Measurements from ENCODE around the gene NUAK1.

Gene NUAK1

DNA sequence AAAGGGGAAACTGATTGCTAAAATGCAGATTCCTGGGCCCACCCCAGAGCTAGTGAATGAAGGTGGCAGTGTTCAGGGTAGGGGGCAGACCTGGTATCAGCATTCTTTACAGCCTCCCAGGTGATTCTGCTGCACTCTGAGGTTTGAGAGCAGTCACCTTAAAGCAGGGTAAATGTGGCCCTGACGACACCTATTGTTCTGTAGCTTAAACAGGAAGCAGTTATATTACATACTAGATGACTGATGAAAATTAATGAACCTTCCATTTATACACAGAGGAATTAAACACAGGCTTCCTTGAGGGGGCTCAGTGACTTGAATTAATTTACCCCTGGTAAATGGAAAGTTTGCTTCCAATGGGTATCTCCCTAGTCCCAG lies 25.3 kb downstream of the NUAK1 start:
- TF ChIP-seq CTCF (IDR thresholded peaks at IDR 0.05; ENCODE audit: low read depth, low read length, missing control alignments): no peak
- Histone ChIP-seq H3K4me3 (ENCODE audit: low read depth, low read length) (no peak overlapping the region), H3K36me3 (replicated peaks) (no peaks in the 10 kb centered on the region), H3K27ac (peak overlapping the region; percentile 21), H3K27me3 (replicated peaks) (no peaks in the 10 kb centered on the region)
- in situ Hi-C loops (cut with HindIII; ENCODE audit: low pct_ligation_motif_present, low sequenced_read_pairs): no loop called here
- DNase-seq: no peak

GRCh38 chr12:106113042-106113441 lies 25.7 kb downstream of the NUAK1 start:
- no peak for TF ChIP-seq CTCF (IDR thresholded peaks at IDR 0.05; ENCODE audit: low read depth, low read length, missing control alignments)
- H3K4me3 ChIP-seq (ENCODE audit: low read depth, low read length): no peak overlapping the region
- in situ Hi-C loops (cut with HindIII; ENCODE audit: low pct_ligation_motif_present, low sequenced_read_pairs): no loop called here
- H3K27me3 ChIP-seq (replicated peaks): no peaks in the 10 kb centered on the region
- peak; percentile 59 for DNase-seq
- peak overlapping the region; percentile 21 for H3K27ac ChIP-seq
- no peaks in the 10 kb centered on the region for H3K36me3 ChIP-seq (replicated peaks)

DNA sequence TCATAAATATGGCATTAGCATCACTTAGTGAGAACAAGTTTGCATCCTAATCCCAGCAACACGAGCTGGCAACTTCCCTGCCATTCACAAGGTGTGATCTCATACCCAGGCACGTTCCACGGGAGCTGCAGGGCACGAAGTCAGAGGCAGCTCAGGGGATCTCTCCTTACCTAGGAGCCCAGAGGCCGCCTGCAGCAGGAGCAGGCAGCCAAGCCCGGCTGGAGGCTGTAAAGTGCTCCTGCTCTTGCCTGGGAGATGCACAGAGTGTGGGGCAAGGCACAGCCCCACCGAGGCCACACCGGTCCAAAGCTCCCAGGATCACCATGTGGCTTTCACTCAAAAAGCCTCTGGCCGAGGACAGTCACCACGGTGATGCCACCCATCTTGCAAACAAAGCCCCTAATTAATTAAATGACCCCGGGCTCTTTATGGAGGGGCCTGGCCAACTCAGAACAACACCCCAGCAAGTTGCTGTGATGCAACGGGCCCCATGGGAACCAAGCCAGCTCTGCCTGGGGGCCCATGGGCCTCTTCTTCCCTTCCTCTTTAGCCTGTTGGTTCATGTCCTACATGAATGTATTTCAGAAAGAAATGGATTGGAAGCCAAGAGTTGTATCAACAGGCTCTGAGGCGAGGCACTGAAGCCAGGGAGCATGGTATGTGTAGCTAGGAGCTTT lies 26.5 kb downstream of the NUAK1 start:
- Histone ChIP-seq H3K27me3 (replicated peaks) (no peaks in the 10 kb centered on the region), H3K27ac (no peak overlapping the region), H3K4me3 (ENCODE audit: low read depth, low read length) (no peak overlapping the region), H3K36me3 (replicated peaks) (no peaks in the 10 kb centered on the region)
- DNase-seq: no peak
- in situ Hi-C loops (cut with HindIII; ENCODE audit: low pct_ligation_motif_present, low sequenced_read_pairs): no loop called here
- no peak for TF ChIP-seq CTCF (IDR thresholded peaks at IDR 0.05; ENCODE audit: low read depth, low read length, missing control alignments)

GRCh38 chr12:106110626-106111300 lies 28.0 kb downstream of the NUAK1 start:
- DNase-seq: no peak
- Histone ChIP-seq H3K36me3 (replicated peaks) (peaks cover 2% of the 10 kb centered on the region), H3K4me3 (ENCODE audit: low read depth, low read length) (no peak overlapping the region), H3K27ac (no peak overlapping the region), H3K27me3 (replicated peaks) (no peaks in the 10 kb centered on the region)
- TF ChIP-seq CTCF (IDR thresholded peaks at IDR 0.05; ENCODE audit: low read depth, low read length, missing control alignments): no peak
- in situ Hi-C loops (cut with HindIII; ENCODE audit: low pct_ligation_motif_present, low sequenced_read_pairs): no loop called here

DNA sequence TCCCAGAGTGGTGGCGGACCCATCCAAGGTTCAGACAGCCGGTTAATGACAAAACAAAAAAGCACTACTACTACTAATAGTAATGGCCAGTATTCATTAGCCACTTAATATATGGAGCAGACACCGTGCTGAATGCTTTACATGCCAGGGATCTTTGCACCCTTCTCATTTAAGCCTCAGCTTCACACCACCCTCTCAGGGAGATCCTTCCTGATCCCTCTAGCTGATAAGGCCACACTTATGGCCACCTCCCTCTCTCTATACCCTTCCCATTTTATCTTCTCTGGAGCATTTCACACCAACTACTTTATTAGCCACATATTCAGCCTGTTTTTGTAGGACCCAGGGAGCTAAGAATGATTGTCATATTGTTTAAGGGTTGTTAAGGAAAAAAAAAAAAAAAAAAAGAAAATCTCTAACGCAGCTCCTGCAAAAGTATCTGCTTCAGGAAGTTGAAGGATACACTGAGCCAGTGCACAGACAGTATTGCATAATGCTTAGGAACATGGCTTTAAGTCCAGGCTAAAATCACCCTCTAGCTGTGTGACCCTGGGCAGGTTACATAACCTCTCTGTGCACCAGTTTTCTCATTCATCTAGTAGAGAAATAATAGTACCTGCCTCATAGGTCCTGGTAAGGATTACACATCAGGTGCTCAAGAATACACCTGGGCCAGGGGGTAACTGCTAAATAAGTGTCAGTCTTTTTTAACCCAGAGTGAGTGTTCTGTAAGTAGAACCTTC lies 29.4 kb downstream of the NUAK1 start:
- Histone ChIP-seq H3K4me3 (ENCODE audit: low read depth, low read length) (no peak overlapping the region), H3K27me3 (replicated peaks) (no peaks in the 10 kb centered on the region), H3K36me3 (replicated peaks) (peaks cover 2% of the 10 kb centered on the region), H3K27ac (peak overlapping the region; percentile 77)
- DNase-seq: no peak
- no peak for TF ChIP-seq CTCF (IDR thresholded peaks at IDR 0.05; ENCODE audit: low read depth, low read length, missing control alignments)
- in situ Hi-C loops (cut with HindIII; ENCODE audit: low pct_ligation_motif_present, low sequenced_read_pairs): no loop called here

Data from brain microvascular endothelial cell (primary cell).